Astrocyte (in vitro differentiated cells and primary cell): ENCODE measurements around the gene GPX8. TPM values are rescaled to one million over a fixed set of nuclear protein-coding genes. Genes with fewer than 3 reads are reported as not detected.

Experiments
- DNase-seq: peaks from one replicate; pipeline ENCODE4 v3.0.0-alpha.2; 2010; ENCODE audit warnings: low read depth
- FAIRE-seq: peaks from 2 replicates; lab custom pipeline; 2011; peaks lifted over from hg19 to GRCh38; lab: Jason Lieb, UNC
- H2AFZ ChIP-seq: 2 replicates; pipeline ENCODE4 v1.6.0; 2012; ENCODE audit warnings: low read depth, low read length, inconsistent platforms
- H3K27ac ChIP-seq: 2 replicates; pipeline ENCODE4 v1.5.1; 2011; ENCODE audit warnings: low read depth, low read length, inconsistent platforms
- H3K27me3 ChIP-seq: 2 replicates; pipeline ENCODE4 v1.6.0; 2011; ENCODE audit warnings: low read length, inconsistent platforms; ENCODE audit not compliant: insufficient read depth
- H3K36me3 ChIP-seq: 2 replicates; pipeline ENCODE4 v1.5.1; 2011; ENCODE audit warnings: low read length, inconsistent platforms; ENCODE audit not compliant: insufficient read depth
- H3K4me1 ChIP-seq: 2 replicates; pipeline ENCODE4 v1.5.1; 2011; ENCODE audit warnings: low read length, inconsistent platforms; ENCODE audit not compliant: insufficient read depth
- H3K4me2 ChIP-seq: 2 replicates; pipeline ENCODE4 v1.6.0; 2012; ENCODE audit warnings: low read length, inconsistent platforms
- H3K4me3 ChIP-seq: 2 replicates; pipeline ENCODE4 v1.5.1; 2011; ENCODE audit warnings: low read depth, mild to moderate bottlenecking, low read length, inconsistent platforms; ENCODE audit not compliant: insufficient read depth
- H3K79me2 ChIP-seq: 2 replicates; pipeline ENCODE4 v1.6.0; 2012; ENCODE audit warnings: mild to moderate bottlenecking, low read length, inconsistent platforms; ENCODE audit not compliant: insufficient read depth
- H3K9ac ChIP-seq: 2 replicates; pipeline ENCODE4 v1.6.0; 2012; ENCODE audit warnings: mild to moderate bottlenecking, low read length, inconsistent platforms
- H3K9me3 ChIP-seq: 2 replicates; pipeline ENCODE4 v1.5.1; 2012; ENCODE audit warnings: low read depth, mild to moderate bottlenecking, low read length, inconsistent platforms; ENCODE audit not compliant: insufficient read depth
- H4K20me1 ChIP-seq: 2 replicates; pipeline ENCODE4 v1.6.0; 2012; ENCODE audit warnings: low read length, inconsistent platforms; ENCODE audit not compliant: insufficient read depth
- H3K27ac Mint-ChIP-seq: one replicate; pipeline ENCODE4 v1.8.0; 2021; ENCODE audit warnings: mild to moderate bottlenecking, mixed read lengths; ENCODE audit not compliant: unreplicated experiment
- H3K27me3 Mint-ChIP-seq: one replicate; pipeline ENCODE4 v1.8.0; 2021; ENCODE audit warnings: low read depth, mixed read lengths; ENCODE audit not compliant: unreplicated experiment
- H3K36me3 Mint-ChIP-seq: one replicate; pipeline ENCODE4 v1.8.0; 2021; ENCODE audit warnings: low read depth, mixed read lengths; ENCODE audit not compliant: unreplicated experiment
- H3K4me1 Mint-ChIP-seq: one replicate; pipeline ENCODE4 v1.8.0; 2021; ENCODE audit warnings: low read depth, mixed read lengths; ENCODE audit not compliant: unreplicated experiment
- H3K4me3 Mint-ChIP-seq: one replicate; pipeline ENCODE4 v1.8.0; 2021; ENCODE audit warnings: mild to moderate bottlenecking, moderate library complexity, mixed read lengths; ENCODE audit not compliant: unreplicated experiment
- H3K9me3 Mint-ChIP-seq: one replicate; pipeline ENCODE4 v1.8.0; 2021; ENCODE audit warnings: mild to moderate bottlenecking, mixed read lengths; ENCODE audit not compliant: unreplicated experiment
- CTCF ChIP-seq: IDR thresholded peaks from 2 replicates; pipeline ENCODE4 v1.5.1; 2011; ENCODE audit warnings: low read depth, mild to moderate bottlenecking, inconsistent platforms, low read length, moderate library complexity; ENCODE audit not compliant: insufficient read depth
- EZH2 ChIP-seq: IDR thresholded peaks from 2 replicates; pipeline ENCODE4 v1.6.1; 2012; ENCODE audit warnings: mild to moderate bottlenecking, low read length, inconsistent platforms; ENCODE audit not compliant: insufficient read depth
- total RNA-seq: library from RNA; stranded (reverse); gene quantifications from 2 replicates; pipeline ENCODE4 v1.2.1, GENCODE V29; 2021

Gene GPX8
- total RNA-seq, 1 donor from 2014 or later: 144 TPM

GRCh38 chr5:55140908-55141665 is 18.9 kb upstream of the GPX8 start:
- FAIRE-seq (no peak), DNase-seq (no peak)
- Histone ChIP-seq H3K9me3 (no peaks in the 10 kb centered on the region), H3K9ac (no peak overlapping the region), H3K27ac (no peak overlapping the region), H3K4me3 (no peak overlapping the region), H3K27me3 (peaks cover 16% of the 10 kb centered on the region), H2AFZ (no peak overlapping the region), H3K4me1 (no peaks in the 10 kb centered on the region), H3K79me2 (no peaks in the 10 kb centered on the region), H3K4me2 (no peak overlapping the region), H3K36me3 (no peaks in the 10 kb centered on the region), H4K20me1 (no peaks in the 10 kb centered on the region)
- Mint-ChIP-seq H3K27ac (no peak overlapping the region), H3K4me3 (no peak overlapping the region), H3K9me3 (no peaks in the 10 kb centered on the region), H3K27me3 (peaks cover 11% of the 10 kb centered on the region), H3K36me3 (no peaks in the 10 kb centered on the region), H3K4me1 (peaks cover 6% of the 10 kb centered on the region)
- TF ChIP-seq EZH2 (no peak), CTCF (no peak)

DNA sequence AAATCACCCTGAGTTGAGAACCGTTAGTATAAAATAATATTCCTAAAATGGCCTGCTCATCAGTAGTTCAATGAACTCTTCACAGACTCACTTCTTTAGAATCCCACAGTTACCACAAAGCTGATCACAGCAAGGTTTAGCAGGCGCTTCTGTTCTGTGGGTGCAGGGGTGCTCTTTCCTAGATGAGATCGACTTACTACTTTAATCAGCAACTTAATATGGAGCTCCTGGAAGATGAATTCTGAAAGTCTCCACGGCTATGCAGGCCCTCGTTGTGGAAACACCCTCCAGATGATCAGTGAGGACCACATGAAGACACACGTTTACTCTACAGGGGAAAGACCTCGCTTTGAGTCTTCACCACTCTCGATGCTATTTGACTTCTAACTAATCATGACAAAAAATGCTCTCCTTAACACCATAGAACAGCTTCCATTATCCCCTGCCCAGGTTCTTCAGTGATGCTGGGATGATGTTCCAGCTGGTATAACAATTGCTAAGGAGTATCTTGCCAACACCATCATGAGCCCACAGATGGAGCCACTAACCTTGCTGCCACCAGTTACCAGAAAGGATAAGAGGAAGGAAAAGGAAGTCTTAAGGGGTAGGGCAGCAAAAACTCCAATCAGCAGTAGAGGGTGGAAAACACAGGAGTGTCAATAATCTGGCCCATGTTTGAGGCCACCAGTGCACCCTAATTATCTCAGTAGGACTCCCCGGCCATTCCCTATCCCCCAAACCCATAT is 17.9 kb upstream of the GPX8 start:
- H3K4me1 Mint-ChIP-seq: peaks cover 6% of the 10 kb centered on the region
- H3K79me2 ChIP-seq: no peaks in the 10 kb centered on the region
- no peak for FAIRE-seq
- H3K27ac Mint-ChIP-seq: no peak overlapping the region
- H3K4me3 Mint-ChIP-seq: no peak overlapping the region
- no peak overlapping the region for H3K9ac ChIP-seq
- no peak overlapping the region for H3K4me3 ChIP-seq
- H3K27ac ChIP-seq: no peak overlapping the region
- H3K27me3 Mint-ChIP-seq: peaks cover 11% of the 10 kb centered on the region
- H3K36me3 Mint-ChIP-seq: no peaks in the 10 kb centered on the region
- H3K27me3 ChIP-seq: peaks cover 16% of the 10 kb centered on the region
- H3K9me3 Mint-ChIP-seq: no peaks in the 10 kb centered on the region
- TF ChIP-seq EZH2 (no peak), CTCF (no peak)
- H3K9me3 ChIP-seq: no peaks in the 10 kb centered on the region
- H3K36me3 ChIP-seq: no peaks in the 10 kb centered on the region
- H3K4me1 ChIP-seq: no peaks in the 10 kb centered on the region
- DNase-seq: no peak
- H4K20me1 ChIP-seq: no peaks in the 10 kb centered on the region
- no peak overlapping the region for H2AFZ ChIP-seq
- no peak overlapping the region for H3K4me2 ChIP-seq
